Neural crest cell (in vitro differentiated cells): ENCODE results near the gene UBE2L5. TPM values are rescaled to one million over a fixed set of nuclear protein-coding genes. Genes with fewer than 3 reads are reported as not detected.

Experiments
- DNase-seq: peaks from one replicate; pipeline ENCODE4 v3.0.0; 2021; ENCODE audit warnings: low read depth, mixed read lengths, low spot score
- H3K27ac Mint-ChIP-seq: one replicate; pipeline ENCODE4 v1.8.0; 2021; ENCODE audit warnings: mild to moderate bottlenecking, mixed read lengths; ENCODE audit not compliant: unreplicated experiment
- H3K27me3 Mint-ChIP-seq: 2 replicates; pipeline ENCODE4 v1.8.0; 2021; ENCODE audit warnings: low read depth, mild to moderate bottlenecking, mixed read lengths
- H3K36me3 Mint-ChIP-seq: 2 replicates; pipeline ENCODE4 v1.8.0; 2021; ENCODE audit warnings: low read depth, mild to moderate bottlenecking, mixed read lengths
- H3K4me1 Mint-ChIP-seq: 2 replicates; pipeline ENCODE4 v1.8.0; 2021; ENCODE audit warnings: mixed read lengths
- H3K4me3 Mint-ChIP-seq: one replicate; pipeline ENCODE4 v1.8.0; 2021; ENCODE audit warnings: mild to moderate bottlenecking, mixed read lengths
- H3K9me3 Mint-ChIP-seq: 2 replicates; pipeline ENCODE4 v1.8.0; 2021; ENCODE audit warnings: mixed read lengths
- total RNA-seq: library from RNA; stranded (reverse); gene quantifications from 2 replicates; pipeline ENCODE4 v1.2.1, GENCODE V29; 2021
- TF ChIP-seq, protein P1 (sequence below): fragments of 200-600 bp; sonication (generic); conservative IDR thresholded peaks from 2 replicates; pipeline ENCODE4 v1.5.0; 2021; ENCODE audit warnings: antibody characterized with exemption, mild to moderate bottlenecking

Gene UBE2L5
- total RNA-seq, 1 donor from 2014 or later: not detected

DNA sequence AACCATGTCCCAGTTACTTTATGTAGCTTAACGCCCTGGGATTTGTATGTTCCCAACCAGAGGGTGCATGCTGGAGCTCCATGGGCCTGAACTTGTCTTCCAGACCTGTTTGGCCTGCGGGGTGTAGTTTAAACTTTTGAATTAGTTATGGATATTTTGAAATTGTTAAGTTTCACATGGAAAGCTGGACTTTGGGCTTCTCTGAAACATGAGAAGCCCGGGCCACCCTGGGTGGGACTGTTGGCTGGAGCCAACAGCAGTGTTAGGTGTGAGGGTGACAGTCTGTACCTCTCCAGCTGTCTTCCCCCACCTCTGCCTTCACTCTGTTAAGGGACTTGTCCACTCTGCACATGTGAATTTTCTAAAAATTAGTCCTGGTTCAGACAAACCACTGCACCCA, 1.6 kb downstream of the UBE2L5 start:
- Mint-ChIP-seq H3K27me3 (peaks cover 31% of the 10 kb centered on the region), H3K9me3 (peaks cover 4% of the 10 kb centered on the region), H3K27ac (no peak overlapping the region), H3K4me3 (peak overlapping the region; percentile 71), H3K4me1 (peaks cover 13% of the 10 kb centered on the region), H3K36me3 (no peaks in the 10 kb centered on the region)
- TF ChIP-seq, protein P1, sequence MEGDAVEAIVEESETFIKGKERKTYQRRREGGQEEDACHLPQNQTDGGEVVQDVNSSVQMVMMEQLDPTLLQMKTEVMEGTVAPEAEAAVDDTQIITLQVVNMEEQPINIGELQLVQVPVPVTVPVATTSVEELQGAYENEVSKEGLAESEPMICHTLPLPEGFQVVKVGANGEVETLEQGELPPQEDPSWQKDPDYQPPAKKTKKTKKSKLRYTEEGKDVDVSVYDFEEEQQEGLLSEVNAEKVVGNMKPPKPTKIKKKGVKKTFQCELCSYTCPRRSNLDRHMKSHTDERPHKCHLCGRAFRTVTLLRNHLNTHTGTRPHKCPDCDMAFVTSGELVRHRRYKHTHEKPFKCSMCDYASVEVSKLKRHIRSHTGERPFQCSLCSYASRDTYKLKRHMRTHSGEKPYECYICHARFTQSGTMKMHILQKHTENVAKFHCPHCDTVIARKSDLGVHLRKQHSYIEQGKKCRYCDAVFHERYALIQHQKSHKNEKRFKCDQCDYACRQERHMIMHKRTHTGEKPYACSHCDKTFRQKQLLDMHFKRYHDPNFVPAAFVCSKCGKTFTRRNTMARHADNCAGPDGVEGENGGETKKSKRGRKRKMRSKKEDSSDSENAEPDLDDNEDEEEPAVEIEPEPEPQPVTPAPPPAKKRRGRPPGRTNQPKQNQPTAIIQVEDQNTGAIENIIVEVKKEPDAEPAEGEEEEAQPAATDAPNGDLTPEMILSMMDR: no peak
- DNase-seq: no peak

GRCh38 chr13:30429235-30429634, 6.9 kb downstream of the UBE2L5 start:
- H3K36me3 Mint-ChIP-seq: no peaks in the 10 kb centered on the region
- H3K4me3 Mint-ChIP-seq: no peak overlapping the region
- no peak for DNase-seq
- peaks cover 23% of the 10 kb centered on the region for H3K27me3 Mint-ChIP-seq
- TF ChIP-seq, protein P1: no peak
- peaks cover 4% of the 10 kb centered on the region for H3K9me3 Mint-ChIP-seq
- no peak overlapping the region for H3K27ac Mint-ChIP-seq
- no peaks in the 10 kb centered on the region for H3K4me1 Mint-ChIP-seq

GRCh38 chr13:30429721-30430694, 7.7 kb downstream of the UBE2L5 start:
- Mint-ChIP-seq H3K9me3 (peaks cover 4% of the 10 kb centered on the region), H3K27ac (no peak overlapping the region), H3K36me3 (no peaks in the 10 kb centered on the region), H3K27me3 (peaks cover 22% of the 10 kb centered on the region), H3K4me1 (no peaks in the 10 kb centered on the region), H3K4me3 (no peak overlapping the region)
- TF ChIP-seq, protein P1: no peak
- no peak for DNase-seq

GRCh38 chr13:30431269-30431940, 9.1 kb downstream of the UBE2L5 start:
- Mint-ChIP-seq H3K27me3 (peaks cover 22% of the 10 kb centered on the region), H3K4me1 (no peaks in the 10 kb centered on the region), H3K4me3 (no peak overlapping the region), H3K9me3 (peaks cover 4% of the 10 kb centered on the region), H3K36me3 (no peaks in the 10 kb centered on the region), H3K27ac (no peak overlapping the region)
- no peak for DNase-seq
- TF ChIP-seq, protein P1: no peak

DNA sequence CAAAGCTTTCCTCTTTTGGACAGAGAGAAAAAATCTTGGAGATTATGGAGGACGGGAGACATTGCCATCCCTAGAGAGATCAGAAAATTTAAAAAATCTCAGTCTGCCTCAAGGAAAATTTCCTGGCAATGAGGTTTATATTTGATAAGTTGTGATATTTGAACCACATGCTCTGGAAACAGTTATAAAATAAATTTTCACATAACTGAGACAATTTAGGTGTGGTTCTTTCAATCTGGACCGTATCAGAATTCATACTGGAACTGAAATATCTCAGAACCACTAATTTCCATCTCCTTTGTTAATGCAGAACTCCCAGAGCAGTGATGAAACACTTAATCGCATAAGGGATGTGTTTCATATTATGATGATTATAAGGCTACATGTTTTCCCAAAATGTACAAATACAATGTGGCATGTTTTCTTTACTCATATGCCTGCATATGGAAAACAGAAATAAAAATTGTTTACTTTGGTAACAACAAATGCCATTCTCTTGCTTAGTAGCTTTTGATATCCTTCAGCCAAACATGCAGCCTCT, 13.7 kb downstream of the UBE2L5 start:
- H3K27ac Mint-ChIP-seq: no peak overlapping the region
- H3K4me1 Mint-ChIP-seq: no peaks in the 10 kb centered on the region
- H3K4me3 Mint-ChIP-seq: no peak overlapping the region
- TF ChIP-seq, protein P1: no peak
- no peaks in the 10 kb centered on the region for H3K9me3 Mint-ChIP-seq
- no peak for DNase-seq
- H3K36me3 Mint-ChIP-seq: no peaks in the 10 kb centered on the region
- H3K27me3 Mint-ChIP-seq: peaks cover 7% of the 10 kb centered on the region
